HepG2 (cell line): ENCODE measurements around the gene PLOD2. TPM values are rescaled to one million over a fixed set of nuclear protein-coding genes. Genes with fewer than 3 reads are reported as not detected.

Experiments used
- CREBL2 ChIP-seq: sonication (generic); formaldehyde crosslinking; IDR thresholded peaks from 2 replicates; pipeline ENCODE4 v1.8.1; 2023; ENCODE audit warnings: missing genetic modification reagents, mild to moderate bottlenecking, borderline replicate concordance
- FOXP4 ChIP-seq: sonication (generic); formaldehyde crosslinking; IDR thresholded peaks from 2 replicates; pipeline ENCODE4 v1.4.0; 2020; ENCODE audit warnings: missing genetic modification reagents
- HCFC1 ChIP-seq: fragments of 150-350 bp; IDR thresholded peaks from 2 replicates; pipeline ENCODE4 v1.6.1; 2014; ENCODE audit warnings: low read depth, low read length
- KAT7 ChIP-seq: IDR thresholded peaks from 2 replicates; pipeline ENCODE4 v1.6.1; 2018; ENCODE audit warnings: borderline replicate concordance, missing compliant biosample characterization
- ONECUT2 ChIP-seq: sonication (generic); formaldehyde crosslinking; IDR thresholded peaks from 2 replicates; pipeline ENCODE4 v1.4.0; 2020; ENCODE audit warnings: missing genetic modification reagents
- PHF8 ChIP-seq: sonication (generic); formaldehyde crosslinking; IDR thresholded peaks from 2 replicates; pipeline ENCODE4 v1.5.0; 2020; ENCODE audit warnings: missing genetic modification reagents
- PLRG1 ChIP-seq: fragments of 450-650 bp; conservative IDR thresholded peaks from 2 replicates; pipeline ENCODE4 v1.6.1; 2016
- SNAI1 ChIP-seq: sonication (generic); formaldehyde crosslinking; IDR thresholded peaks from 2 replicates; pipeline ENCODE4 v1.5.0; 2020; ENCODE audit warnings: mild to moderate bottlenecking, missing genetic modification reagents, borderline replicate concordance
- SNAPC2 ChIP-seq: sonication (generic); formaldehyde crosslinking; IDR thresholded peaks from 2 replicates; pipeline ENCODE4 v1.8.1; 2022; ENCODE audit warnings: mild to moderate bottlenecking, missing genetic modification reagents
- THAP9 ChIP-seq: sonication (generic); formaldehyde crosslinking; IDR thresholded peaks from 2 replicates; pipeline ENCODE4; 2020; ENCODE audit warnings: missing genetic modification reagents, mild to moderate bottlenecking, borderline replicate concordance
- ZFP62 ChIP-seq: sonication (generic); formaldehyde crosslinking; IDR thresholded peaks from 2 replicates; pipeline ENCODE4 v1.4.0; 2020; ENCODE audit warnings: missing genetic modification reagents
- ZNF503 ChIP-seq: sonication (generic); formaldehyde crosslinking; IDR thresholded peaks from 2 replicates; pipeline ENCODE4 v1.4.0; 2020; ENCODE audit warnings: missing genetic modification reagents
- ZNF556 ChIP-seq: sonication (generic); formaldehyde crosslinking; IDR thresholded peaks from 2 replicates; pipeline ENCODE4 v1.4.0; 2020; ENCODE audit warnings: mild to moderate bottlenecking, missing genetic modification reagents, borderline replicate concordance
- ZNF616 ChIP-seq: sonication (generic); formaldehyde crosslinking; IDR thresholded peaks from 2 replicates; pipeline ENCODE4 v1.5.0; 2020; ENCODE audit warnings: low read depth, mild to moderate bottlenecking, missing genetic modification reagents
- polyA plus RNA-seq, 8 experiments: library from polyadenylated mRNA; depleted of rRNA in 3 of 8; stranded (reverse) in 7 of 8; unstranded in 1 of 8; fragments of >200 nt; fragmentation: Illumina TruSeq in 4 of 8; extraction: Trizol in 4 of 8; gene quantifications; 2 replicates each; pipeline versions ENCODE4 v1.2.1 to v1.2.3, GENCODE V29; 2011 to 2016; ENCODE audit warnings: low read depth in 4 of 8, missing spikeins in 1 of 8, mixed read lengths in 1 of 8; ENCODE audit not compliant: insufficient read depth in 1 of 8
- total RNA-seq, 5 experiments: library from RNA; depleted of rRNA; stranded (reverse); fragments of >200 nt; fragmentation: Illumina TruSeq; extraction: Trizol; gene quantifications; 2 replicates each; pipeline ENCODE4 v1.2.3, GENCODE V29; 2016; ENCODE audit warnings: low read depth in 1 of 5

The PLOD2 gene
- total and polyA plus RNA-seq, 2 of the 13 experiments (the other 11 are each of a cell fraction or from before 2014, with no cell fraction given), result 107 to 161 TPM

- TF ChIP-seq HCFC1 (no peak), ZNF503 (CRISPR knock-in tag) (no peak), THAP9 (CRISPR knock-in tag) (no peak), ZNF556 (CRISPR knock-in tag) (no peak), ONECUT2 (CRISPR knock-in tag) (no peak), ZNF616 (CRISPR knock-in tag) (no peak), ZFP62 (CRISPR knock-in tag) (no peak), KAT7 (no peak), CREBL2 (CRISPR knock-in tag) (no peak), SNAI1 (no peak), FOXP4 (CRISPR knock-in tag) (0 out of 2 replicates have a peak, but pooled peaks have one; percentile 16), PHF8 (peak; percentile 15; the same call in 1 of the 2 replicates), PLRG1 (no peak), SNAPC2 (CRISPR knock-in tag) (no peak)
Observed at GRCh38 chr3:146152834-146153233, 8.2 kb downstream of the PLOD2 start (continued).
